Uterus (tissue), 2 donors: Measurements from ENCODE around the gene POLR3C.

Experiments used
- POLR2A ChIP-seq, 2 donors: fragments of 450-650 bp; IDR thresholded peaks; one replicate each; pipeline ENCODE4 v1.6.1; 2016; ENCODE audit warnings: antibody characterized with exemption in 2 of 2, mild to moderate bottlenecking in 1 of 2, moderate library complexity in 1 of 2
- TF ChIP-seq, protein P1 (sequence below), 4 experiments: fragments of 200-600 bp in 2 of 4; fragments of 450-650 bp in 2 of 4; sonication (generic) in 2 of 4; IDR thresholded peaks; one replicate each; pipeline ENCODE4 v1.5.1; 2016 to 2019; ENCODE audit warnings: antibody characterized with exemption in 4 of 4, mild to moderate bottlenecking in 2 of 4, moderate library complexity in 1 of 4

DNA sequence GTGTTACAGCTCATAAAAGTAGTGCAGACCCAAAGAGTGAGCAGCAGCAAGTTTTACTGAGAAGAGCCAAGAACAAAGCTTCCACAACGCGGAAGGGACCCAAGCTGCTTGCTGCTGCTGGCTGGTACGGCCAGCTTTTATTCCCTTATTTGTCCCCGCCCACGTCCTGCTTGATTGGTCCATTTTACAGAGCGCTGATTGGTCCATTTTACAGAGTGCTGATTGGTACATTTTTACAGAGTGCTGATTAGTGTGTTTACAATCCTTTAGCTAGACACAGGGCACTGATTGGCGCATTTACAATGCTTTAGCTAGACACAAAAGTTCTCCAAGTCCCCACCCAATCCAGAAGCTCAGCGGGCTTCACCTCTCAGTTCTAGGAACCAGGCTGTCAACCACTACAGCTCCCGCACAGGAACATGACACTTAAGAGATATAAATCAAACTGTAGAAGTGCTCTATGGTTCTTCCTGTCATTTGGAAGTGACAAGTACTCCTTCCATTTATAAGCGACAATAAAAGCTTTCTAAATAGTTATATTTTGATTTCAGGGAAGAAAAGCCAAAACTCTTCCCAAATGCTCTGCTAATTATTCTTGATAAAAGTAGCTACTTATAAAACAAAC lies 28.6 kb upstream of the POLR3C start:
- TF ChIP-seq, protein P1, sequence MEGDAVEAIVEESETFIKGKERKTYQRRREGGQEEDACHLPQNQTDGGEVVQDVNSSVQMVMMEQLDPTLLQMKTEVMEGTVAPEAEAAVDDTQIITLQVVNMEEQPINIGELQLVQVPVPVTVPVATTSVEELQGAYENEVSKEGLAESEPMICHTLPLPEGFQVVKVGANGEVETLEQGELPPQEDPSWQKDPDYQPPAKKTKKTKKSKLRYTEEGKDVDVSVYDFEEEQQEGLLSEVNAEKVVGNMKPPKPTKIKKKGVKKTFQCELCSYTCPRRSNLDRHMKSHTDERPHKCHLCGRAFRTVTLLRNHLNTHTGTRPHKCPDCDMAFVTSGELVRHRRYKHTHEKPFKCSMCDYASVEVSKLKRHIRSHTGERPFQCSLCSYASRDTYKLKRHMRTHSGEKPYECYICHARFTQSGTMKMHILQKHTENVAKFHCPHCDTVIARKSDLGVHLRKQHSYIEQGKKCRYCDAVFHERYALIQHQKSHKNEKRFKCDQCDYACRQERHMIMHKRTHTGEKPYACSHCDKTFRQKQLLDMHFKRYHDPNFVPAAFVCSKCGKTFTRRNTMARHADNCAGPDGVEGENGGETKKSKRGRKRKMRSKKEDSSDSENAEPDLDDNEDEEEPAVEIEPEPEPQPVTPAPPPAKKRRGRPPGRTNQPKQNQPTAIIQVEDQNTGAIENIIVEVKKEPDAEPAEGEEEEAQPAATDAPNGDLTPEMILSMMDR (IDR thresholded peaks at IDR 0.05): no peak
- no peak for TF ChIP-seq POLR2A (IDR thresholded peaks at IDR 0.05)
